PC-3 (cell line): ENCODE data around the gene EXOC4.

Experiments
- CTCF ChIP-seq: fragments of 300-600 bp; sonication (generic); conservative IDR thresholded peaks from 2 replicates; pipeline ENCODE4 v1.5.1; 2017; ENCODE audit warnings: antibody characterized with exemption, low read depth, mild to moderate bottlenecking, low read length
- EZH2 ChIP-seq: fragments of 300-600 bp; sonication (generic); IDR thresholded peaks from one replicate; pipeline ENCODE4 v1.6.1; 2017; ENCODE audit warnings: antibody characterized with exemption, mild to moderate bottlenecking, low read length; ENCODE audit not compliant: unreplicated experiment
- EZH2phosphoT487 ChIP-seq: fragments of 300-600 bp; sonication (generic); IDR thresholded peaks from 2 replicates; pipeline ENCODE4 v1.6.1; 2018; ENCODE audit warnings: mild to moderate bottlenecking, antibody characterized with exemption, low read length, borderline replicate concordance

GRCh38 chr7:133445617-133446016, 192.7 kb downstream of the EXOC4 start:
- no peak for TF ChIP-seq CTCF
- no peak for TF ChIP-seq EZH2
- TF ChIP-seq EZH2phosphoT487 = no peak
